ENCODE data around the gene MAPKAPK3. TPM values are rescaled to one million over a fixed set of nuclear protein-coding genes. Genes with fewer than 3 reads are reported as not detected.
"Not testable (repeated sequence)": the region's sequence is repeated elsewhere in the genome, so short reads cannot be mapped to it uniquely, and the experiment has no call there.

Gene MAPKAPK3
- total and polyA plus RNA-seq, 5 donors from 2014 or later = 42.9 to 52.9 (median 48.9) TPM

DNA sequence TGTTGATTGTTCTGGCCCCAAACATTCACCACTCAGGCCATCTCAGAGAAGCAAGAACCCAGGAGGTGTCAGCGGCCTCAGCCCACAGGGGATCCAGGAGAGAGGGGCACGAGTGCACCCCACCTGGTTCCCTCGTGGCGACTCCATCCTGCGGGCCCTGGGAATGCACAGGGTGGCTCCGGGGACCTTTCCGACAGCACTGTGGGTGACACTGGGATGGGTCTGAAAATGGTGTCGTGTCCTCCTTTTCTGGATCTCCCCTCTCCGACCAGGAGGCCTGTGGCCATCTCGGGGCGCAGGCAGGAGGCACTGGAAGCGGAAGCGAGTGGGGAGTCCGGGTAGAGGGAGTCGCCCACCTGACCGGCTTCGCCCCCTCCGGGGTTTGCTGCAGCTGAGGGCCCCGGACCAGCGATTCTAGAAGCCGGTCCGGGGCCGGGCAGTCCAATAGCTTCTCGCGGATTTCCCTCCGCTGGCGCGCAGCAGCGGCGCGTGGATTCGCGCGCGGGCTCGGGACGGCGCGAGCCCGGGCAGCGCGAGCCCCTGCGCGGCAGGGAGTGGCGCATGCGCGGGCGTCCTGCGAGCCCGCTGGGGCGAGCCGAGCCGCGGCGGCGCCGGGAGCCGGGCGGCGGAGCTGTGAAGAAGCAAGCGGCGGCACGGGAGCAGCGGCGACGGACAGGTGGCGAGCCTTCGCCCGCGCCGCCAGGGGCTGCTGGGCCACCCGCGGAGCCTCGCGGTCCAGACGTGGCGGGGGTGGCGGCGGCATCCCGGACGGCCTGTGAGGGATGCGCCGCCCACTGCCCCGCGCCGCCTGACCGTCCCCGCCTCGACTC lies 57.6 kb downstream of the MAPKAPK3 start, which contains the start of gene DOCK3:
DOCK3 (plus strand) TSS at position 579 of the 830 bp plus-strand sequence. CDS start 337 bp downstream, outside the sequence.
- Histone ChIP-seq H3K4me1 (ENCODE audit: control insufficient read depth, insufficient read depth, low read length, poor library complexity, severe bottlenecking) (peaks cover 6% of the 10 kb centered on the region), H3K9me3 (ENCODE audit: control insufficient read depth in 2 of 2, low read length in 2 of 2) (no peaks in the 10 kb centered on the region), H3K36me3 (ENCODE audit: control insufficient read depth, insufficient read depth, low read length) (no peaks in the 10 kb centered on the region), H3K4me3 (ENCODE audit: low read depth, low read length) (peak within 1 kb of the TSS; percentile 37), H3K27me3 (ENCODE audit: control insufficient read depth, insufficient read depth, low read length) (peaks cover 39% of the 10 kb centered on the region), H3K27ac (ENCODE audit: insufficient read depth, low read length, poor library complexity, severe bottlenecking) (no peak within 1 kb of the TSS)
- Mint-ChIP-seq H3K4me3 (peak within 1 kb of the TSS; percentile 81 to 87 (median 84)), H3K27me3 (peaks cover 56% of the 10 kb centered on the region), H3K4me1 (peaks cover 0 to 18% (median 7%) of the 10 kb centered on the region in 4 donors), H3K27ac (peak within 1 kb of the TSS in 1 of 3 donors; percentile 53), H3K36me3 (no peaks in the 10 kb centered on the region), H3K9me3 (no peaks in the 10 kb centered on the region)
- ATAC-seq (ENCODE audit: low read depth in 2 of 2) (peak; percentile 74 to 77), DNase-seq (peak; percentile 33 to 66 (median 59))

GRCh38 chr3:50675179-50676030 lies 58.5 kb downstream of the MAPKAPK3 start:
- H3K4me3 ChIP-seq (ENCODE audit: low read depth, low read length) = peak overlapping the region; percentile 37
- Mint-ChIP-seq H3K27ac (no peak overlapping the region), H3K27me3 (peaks cover 57% of the 10 kb centered on the region)

DNA sequence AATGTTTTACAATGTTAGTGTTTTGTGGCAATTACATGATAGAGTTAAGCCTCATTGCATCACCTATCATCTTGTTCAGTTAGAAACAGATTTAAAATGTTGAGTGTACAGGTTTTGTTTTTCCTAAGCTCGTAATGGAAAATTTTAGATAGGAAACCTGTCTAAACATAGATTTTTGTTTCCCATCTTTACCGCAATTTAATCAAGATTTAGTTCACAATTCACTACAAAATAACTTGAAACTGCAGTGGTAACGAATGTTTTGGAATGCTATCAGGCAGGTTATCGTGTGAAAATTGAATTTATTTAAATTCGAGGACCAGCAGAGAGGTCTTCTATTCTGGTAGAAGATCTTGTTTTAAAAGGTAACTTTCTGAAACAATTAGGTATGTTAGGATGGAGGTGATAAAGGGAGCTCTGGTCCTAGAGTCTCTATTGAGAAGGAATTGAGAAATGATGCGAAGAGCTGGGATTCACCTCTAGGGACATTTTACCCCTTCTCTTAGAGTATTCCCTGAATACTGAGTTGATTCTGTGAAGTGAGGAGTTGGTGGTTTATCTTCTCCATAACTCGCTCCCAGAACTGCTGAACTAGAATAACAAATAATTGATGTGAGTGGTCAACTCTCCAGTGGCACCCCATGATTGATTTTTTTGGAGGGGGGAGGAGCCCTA lies 59.2 kb downstream of the MAPKAPK3 start:
- DNase-seq (no peak), ATAC-seq (ENCODE audit: low read depth in 2 of 2) (no peak)
- no peaks in the 10 kb centered on the region for H3K36me3 ChIP-seq (ENCODE audit: control insufficient read depth, insufficient read depth, low read length)
- no peaks in the 10 kb centered on the region for H3K9me3 Mint-ChIP-seq
- H3K27me3 Mint-ChIP-seq = peaks cover 61% of the 10 kb centered on the region
- no peak overlapping the region for H3K4me3 ChIP-seq (ENCODE audit: low read depth, low read length)
- no peak overlapping the region for H3K27ac ChIP-seq (ENCODE audit: insufficient read depth, low read length, poor library complexity, severe bottlenecking)
- H3K4me1 Mint-ChIP-seq = peaks cover 0 to 21% (median 7%) of the 10 kb centered on the region in 4 donors
- H3K36me3 Mint-ChIP-seq = peaks cover 3% of the 10 kb centered on the region
- H3K27ac Mint-ChIP-seq = no peak overlapping the region
- H3K4me1 ChIP-seq (ENCODE audit: control insufficient read depth, insufficient read depth, low read length, poor library complexity, severe bottlenecking) = peaks cover 6% of the 10 kb centered on the region
- H3K27me3 ChIP-seq (ENCODE audit: control insufficient read depth, insufficient read depth, low read length) = peaks cover 39% of the 10 kb centered on the region
- no peaks in the 10 kb centered on the region for H3K9me3 ChIP-seq (ENCODE audit: control insufficient read depth in 2 of 2, low read length in 2 of 2)
- peak overlapping the region in 3 of 4 donors; percentile 16 to 87 (median 37) for H3K4me3 Mint-ChIP-seq

More at GRCh38 chr3:50675179-50676030, 58.5 kb downstream of the MAPKAPK3 start:
- H3K36me3 Mint-ChIP-seq = peaks cover 3% of the 10 kb centered on the region
- peak; percentile 20 to 49 (median 22) for DNase-seq
- no peak overlapping the region for H3K27ac ChIP-seq (ENCODE audit: insufficient read depth, low read length, poor library complexity, severe bottlenecking)
- H3K9me3 ChIP-seq (ENCODE audit: control insufficient read depth in 2 of 2, low read length in 2 of 2) = no peaks in the 10 kb centered on the region
- peaks cover 0 to 21% (median 7%) of the 10 kb centered on the region in 4 donors for H3K4me1 Mint-ChIP-seq
- no peaks in the 10 kb centered on the region for H3K36me3 ChIP-seq (ENCODE audit: control insufficient read depth, insufficient read depth, low read length)
- H3K9me3 Mint-ChIP-seq = no peaks in the 10 kb centered on the region
- ATAC-seq (ENCODE audit: low read depth in 2 of 2) = peak; percentile 28 to 47
- peak overlapping the region; percentile 77 to 87 (median 79) for H3K4me3 Mint-ChIP-seq
- H3K4me1 ChIP-seq (ENCODE audit: control insufficient read depth, insufficient read depth, low read length, poor library complexity, severe bottlenecking) = peaks cover 6% of the 10 kb centered on the region
- peaks cover 39% of the 10 kb centered on the region for H3K27me3 ChIP-seq (ENCODE audit: control insufficient read depth, insufficient read depth, low read length)

DNA sequence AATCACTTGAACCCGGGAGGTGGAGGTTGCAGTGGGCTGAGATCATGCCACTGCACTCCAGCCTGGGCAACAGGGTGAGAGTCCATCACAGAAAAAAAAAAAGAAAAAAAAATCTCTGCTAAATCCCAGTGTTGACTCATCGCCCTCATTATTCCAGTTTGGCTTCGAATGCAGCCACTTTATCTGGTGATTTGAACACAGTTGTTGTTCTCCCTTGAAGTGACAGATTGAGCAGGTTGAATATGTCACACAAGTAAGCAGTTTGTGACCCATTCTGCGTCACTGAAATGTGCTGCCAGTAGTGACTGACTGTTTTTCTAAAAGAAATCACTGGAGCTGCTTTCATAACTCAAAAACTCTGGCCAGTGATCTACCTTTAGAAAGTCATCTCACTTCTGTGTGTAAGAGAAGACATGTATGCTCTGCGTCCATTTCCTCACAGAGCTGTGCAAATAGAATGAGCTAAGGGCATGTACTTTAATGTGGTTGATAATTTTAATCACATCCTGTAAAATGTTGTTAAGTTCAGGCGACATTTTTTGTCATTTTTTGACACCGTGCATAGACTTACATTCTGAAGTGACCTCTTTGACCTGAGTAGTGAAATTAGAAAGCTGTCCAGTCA lies 70.3 kb downstream of the MAPKAPK3 start:
- H3K36me3 ChIP-seq (ENCODE audit: control insufficient read depth, insufficient read depth, low read length) = no peaks in the 10 kb centered on the region
- H3K4me1 ChIP-seq (ENCODE audit: control insufficient read depth, insufficient read depth, low read length, poor library complexity, severe bottlenecking) = no peaks in the 10 kb centered on the region
- Mint-ChIP-seq H3K4me1 (peaks cover 4 to 9% (median 6%) of the 10 kb centered on the region in 4 donors), H3K9me3 (peaks cover 0 to under 1% (median 0%) of the 10 kb centered on the region in 7 donors), H3K27me3 (peaks cover 22% of the 10 kb centered on the region), H3K36me3 (no peaks in the 10 kb centered on the region), H3K4me3 (no peak overlapping the region), H3K27ac (peak overlapping the region in 1 of 3 donors; percentile 17)
- H3K9me3 ChIP-seq (ENCODE audit: control insufficient read depth in 2 of 2, low read length in 2 of 2) = no peaks in the 10 kb centered on the region
- ATAC-seq (ENCODE audit: low read depth in 2 of 2) = no peak
- H3K27ac ChIP-seq (ENCODE audit: insufficient read depth, low read length, poor library complexity, severe bottlenecking) = no peak overlapping the region
- H3K4me3 ChIP-seq (ENCODE audit: low read depth, low read length) = no peak overlapping the region
- peak in 1 of 3 donors; percentile 2 for DNase-seq
- peaks cover 10% of the 10 kb centered on the region for H3K27me3 ChIP-seq (ENCODE audit: control insufficient read depth, insufficient read depth, low read length)

DNA sequence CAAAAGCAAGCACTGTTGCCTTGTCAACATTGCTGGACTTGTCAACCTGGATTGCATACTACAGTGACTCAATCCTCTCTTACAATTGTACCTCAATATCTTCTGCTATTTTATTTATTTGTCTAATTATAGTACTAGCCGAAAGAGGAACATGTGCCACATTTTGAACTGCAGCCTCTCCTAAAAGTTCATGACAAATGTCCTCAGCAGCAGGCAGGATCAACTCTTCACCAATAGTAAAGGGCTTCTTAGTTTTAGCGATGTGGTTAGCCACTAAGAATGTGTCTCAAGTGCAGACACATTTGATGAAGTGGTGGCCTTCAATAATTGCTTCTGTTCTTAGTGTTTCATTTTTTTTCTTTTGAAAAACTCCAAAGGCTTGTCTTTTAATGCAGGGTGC lies 71.0 kb downstream of the MAPKAPK3 start:
- H3K4me1 ChIP-seq (ENCODE audit: control insufficient read depth, insufficient read depth, low read length, poor library complexity, severe bottlenecking) = no peaks in the 10 kb centered on the region
- Mint-ChIP-seq H3K27ac (peak overlapping the region in 1 of 3 donors; percentile 17), H3K4me3 (no peak overlapping the region), H3K36me3 (no peaks in the 10 kb centered on the region), H3K9me3 (no peaks in the 10 kb centered on the region), H3K4me1 (peaks cover 4 to 9% (median 6%) of the 10 kb centered on the region in 4 donors), H3K27me3 (peaks cover 18% of the 10 kb centered on the region)
- DNase-seq (no peak), ATAC-seq (ENCODE audit: low read depth in 2 of 2) (no peak)
- peaks cover 10% of the 10 kb centered on the region for H3K27me3 ChIP-seq (ENCODE audit: control insufficient read depth, insufficient read depth, low read length)
- H3K27ac ChIP-seq (ENCODE audit: insufficient read depth, low read length, poor library complexity, severe bottlenecking) = no peak overlapping the region
- H3K4me3 ChIP-seq (ENCODE audit: low read depth, low read length) = no peak overlapping the region
- H3K9me3 ChIP-seq (ENCODE audit: control insufficient read depth in 2 of 2, low read length in 2 of 2) = no peaks in the 10 kb centered on the region
- H3K36me3 ChIP-seq (ENCODE audit: control insufficient read depth, insufficient read depth, low read length) = no peaks in the 10 kb centered on the region

DNA sequence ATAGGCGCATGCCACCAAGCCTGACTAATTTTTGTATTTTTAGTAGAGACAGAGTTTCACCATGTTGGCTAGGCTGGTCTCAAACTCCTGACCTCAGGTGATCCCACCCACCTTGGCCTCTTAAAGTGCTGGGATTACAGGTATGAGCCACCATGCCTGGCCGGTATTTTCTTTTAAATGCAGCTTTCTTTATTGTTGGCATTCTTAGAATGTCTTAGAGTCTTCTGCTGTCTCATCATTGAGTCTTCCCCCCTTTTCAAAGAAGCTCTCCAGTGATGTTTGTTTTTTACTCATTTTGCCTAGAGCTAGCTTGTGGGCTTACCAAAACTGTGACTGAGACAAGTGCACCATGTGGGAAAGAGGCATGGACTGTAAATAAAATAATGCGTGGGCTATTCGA lies 71.7 kb downstream of the MAPKAPK3 start:
- H3K4me3 Mint-ChIP-seq; H3K9me3 Mint-ChIP-seq; ATAC-seq (ENCODE audit: low read depth in 2 of 2); H3K4me1 ChIP-seq (ENCODE audit: control insufficient read depth, insufficient read depth, low read length, poor library complexity, severe bottlenecking); H3K36me3 Mint-ChIP-seq; H3K27ac ChIP-seq (ENCODE audit: insufficient read depth, low read length, poor library complexity, severe bottlenecking); H3K4me3 ChIP-seq (ENCODE audit: low read depth, low read length); DNase-seq; H3K4me1 Mint-ChIP-seq; H3K36me3 ChIP-seq (ENCODE audit: control insufficient read depth, insufficient read depth, low read length); H3K27ac Mint-ChIP-seq; H3K27me3 ChIP-seq (ENCODE audit: control insufficient read depth, insufficient read depth, low read length); H3K9me3 ChIP-seq (ENCODE audit: control insufficient read depth in 2 of 2, low read length in 2 of 2): not testable (repeated sequence)
- peaks cover 14% of the 10 kb centered on the region for H3K27me3 Mint-ChIP-seq

GRCh38 chr3:50689558-50689957 lies 72.6 kb downstream of the MAPKAPK3 start:
- H3K4me3 Mint-ChIP-seq = no peak overlapping the region
- no peaks in the 10 kb centered on the region for H3K4me1 ChIP-seq (ENCODE audit: control insufficient read depth, insufficient read depth, low read length, poor library complexity, severe bottlenecking)
- peaks cover 3% of the 10 kb centered on the region for H3K27me3 ChIP-seq (ENCODE audit: control insufficient read depth, insufficient read depth, low read length)
- DNase-seq (no peak), ATAC-seq (ENCODE audit: low read depth in 2 of 2) (no peak)
- H3K9me3 ChIP-seq (ENCODE audit: control insufficient read depth in 2 of 2, low read length in 2 of 2) = no peaks in the 10 kb centered on the region
- H3K9me3 Mint-ChIP-seq = no peaks in the 10 kb centered on the region
- H3K36me3 Mint-ChIP-seq = no peaks in the 10 kb centered on the region
- H3K27ac ChIP-seq (ENCODE audit: insufficient read depth, low read length, poor library complexity, severe bottlenecking) = no peak overlapping the region
- no peak overlapping the region for H3K4me3 ChIP-seq (ENCODE audit: low read depth, low read length)
- H3K27ac Mint-ChIP-seq = no peak overlapping the region
- peaks cover 4 to 9% (median 6%) of the 10 kb centered on the region in 4 donors for H3K4me1 Mint-ChIP-seq
- H3K27me3 Mint-ChIP-seq = peaks cover 6% of the 10 kb centered on the region
- no peaks in the 10 kb centered on the region for H3K36me3 ChIP-seq (ENCODE audit: control insufficient read depth, insufficient read depth, low read length)
